ENCODE results near the gene NR1I2.

DNA sequence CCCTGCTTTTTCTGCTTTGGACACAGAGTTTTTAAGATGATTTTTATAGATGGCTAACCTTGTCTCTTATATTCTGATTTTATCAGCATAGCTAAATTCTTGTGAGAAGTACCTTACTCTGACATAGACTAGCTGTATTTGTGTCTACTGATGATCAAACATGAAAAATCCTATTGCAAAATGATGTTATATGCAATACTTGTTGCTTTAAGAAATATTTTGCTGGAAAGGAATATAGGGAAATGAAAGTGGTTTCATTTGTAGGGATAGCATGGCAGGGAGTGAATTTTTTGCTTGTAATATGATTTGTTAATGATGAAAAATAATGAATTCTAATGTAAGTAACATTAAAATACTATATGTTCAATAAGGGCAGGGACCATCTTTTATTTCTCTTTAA, 43.2 kb upstream of the NR1I2 start:
- TF ChIP-seq SP1 (IDR thresholded peaks at IDR 0.05) (no peak), BHLHE40 (IDR thresholded peaks at IDR 0.05; ENCODE audit: borderline replicate concordance) (no peak), TARDBP (IDR thresholded peaks at IDR 0.05) (no peak), FOXK2 (IDR thresholded peaks at IDR 0.05) (no peak)

Measured in HEK293T (cell line).